HG03103 (cell line): ENCODE measurements around the gene OPCML.

Experiments
- ATAC-seq: cut with Tn5 transposase; IDR thresholded peaks from one replicate; pipeline ENCODE4 v1.9.1; 2021; ENCODE audit warnings: low read depth; ENCODE audit not compliant: unreplicated experiment

OPCML gene

DNA sequence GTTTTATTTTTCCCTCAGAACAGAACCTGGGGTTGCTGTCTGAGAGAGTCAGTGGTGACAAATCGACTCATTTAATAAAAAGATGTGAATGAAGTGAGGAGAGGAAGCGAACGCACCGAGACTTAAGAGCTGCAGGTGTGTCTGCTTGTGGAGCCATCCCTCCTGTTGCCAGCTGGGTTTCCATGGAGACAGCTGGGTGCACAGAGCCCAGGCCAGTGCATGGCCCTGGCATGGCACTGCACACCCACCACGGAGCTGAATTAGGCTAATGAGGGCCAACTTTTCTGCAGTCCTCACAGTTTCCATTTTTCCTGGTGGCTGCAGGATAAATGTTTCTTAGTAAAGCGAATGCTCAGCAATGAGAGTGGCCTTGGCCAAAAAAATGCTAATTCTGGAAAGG is 750.2 kb downstream of the OPCML start:
- no peak for ATAC-seq

DNA sequence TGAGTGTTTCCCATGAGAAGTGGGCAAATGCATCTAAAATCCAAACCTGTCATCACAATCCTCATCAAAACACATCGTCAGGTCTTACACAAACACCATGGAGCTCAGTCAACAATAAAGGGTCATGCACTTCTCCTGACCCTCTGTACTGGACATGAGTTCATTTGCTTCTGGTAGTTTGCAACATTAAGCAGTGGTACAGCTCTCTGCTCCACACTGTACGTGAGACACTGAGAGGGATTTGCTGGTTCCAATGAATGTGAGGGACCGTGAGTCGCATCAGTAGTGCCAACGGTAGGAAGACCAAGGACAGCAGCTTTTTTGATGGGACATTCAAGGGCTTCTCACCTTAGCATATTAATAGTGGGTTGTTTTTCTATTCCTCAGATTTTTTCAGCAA is 752.3 kb downstream of the OPCML start:
- no peak for ATAC-seq

DNA sequence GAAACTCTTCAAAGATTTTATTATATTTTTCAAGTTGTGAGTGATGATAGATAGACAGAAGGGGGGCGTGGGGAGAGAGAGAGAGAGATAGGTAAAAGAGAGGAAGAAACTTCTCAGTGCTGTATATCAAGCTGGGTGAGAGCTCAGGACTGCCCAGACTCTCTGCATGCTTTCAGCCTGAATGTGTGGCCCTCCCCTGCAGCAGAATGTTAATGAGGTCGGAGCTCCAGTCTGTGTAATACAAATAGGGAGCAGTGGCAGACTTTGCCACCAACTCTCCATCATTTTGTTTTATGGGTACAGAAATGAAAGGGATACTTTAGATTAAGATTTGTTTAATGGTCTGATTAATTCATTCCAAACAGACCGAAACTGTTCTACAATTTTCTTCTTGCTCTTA is 752.8 kb downstream of the OPCML start:
- no peak for ATAC-seq

DNA sequence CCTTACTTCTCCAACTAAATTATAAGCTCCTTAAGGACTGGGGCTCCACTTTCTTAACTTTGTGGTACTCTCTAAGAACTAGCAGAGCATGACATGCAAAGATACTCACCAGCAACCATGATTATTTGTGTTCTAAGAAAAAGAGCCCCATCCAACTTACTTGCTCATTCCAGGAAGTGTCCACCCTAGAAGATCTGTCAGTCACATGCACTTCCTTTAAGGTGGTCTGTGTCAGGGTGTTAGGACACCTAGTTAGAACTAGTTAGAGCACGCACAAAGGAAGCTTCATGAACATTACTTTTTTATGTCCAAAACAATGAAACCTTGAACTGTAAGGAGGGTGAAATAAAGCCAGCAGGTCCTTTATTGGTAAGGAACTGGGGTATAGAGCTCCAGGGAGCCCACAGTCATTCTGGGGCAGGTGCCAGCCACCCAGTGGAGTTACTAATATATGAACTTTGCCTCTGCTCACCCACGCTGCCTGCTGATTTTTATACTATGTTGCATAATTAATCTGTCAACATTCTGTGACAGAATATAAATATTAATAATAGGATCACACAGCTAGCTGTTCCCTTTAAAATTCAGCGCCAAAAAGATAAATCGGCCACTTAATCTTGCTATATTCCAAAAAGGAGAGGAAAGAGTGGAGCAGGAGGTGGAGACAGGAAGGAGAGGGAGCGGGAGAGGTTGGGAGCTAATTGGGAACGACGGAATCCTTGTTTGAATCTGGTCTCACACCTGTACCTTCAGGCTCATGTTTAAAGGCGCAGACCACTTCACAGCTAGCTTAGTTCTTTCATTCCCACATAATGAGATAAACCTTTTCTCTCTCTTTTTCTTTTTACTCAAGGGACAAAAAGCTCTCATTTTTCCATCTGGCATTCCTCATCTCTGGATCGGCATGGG is 755.0 kb downstream of the OPCML start:
- no peak for ATAC-seq

DNA sequence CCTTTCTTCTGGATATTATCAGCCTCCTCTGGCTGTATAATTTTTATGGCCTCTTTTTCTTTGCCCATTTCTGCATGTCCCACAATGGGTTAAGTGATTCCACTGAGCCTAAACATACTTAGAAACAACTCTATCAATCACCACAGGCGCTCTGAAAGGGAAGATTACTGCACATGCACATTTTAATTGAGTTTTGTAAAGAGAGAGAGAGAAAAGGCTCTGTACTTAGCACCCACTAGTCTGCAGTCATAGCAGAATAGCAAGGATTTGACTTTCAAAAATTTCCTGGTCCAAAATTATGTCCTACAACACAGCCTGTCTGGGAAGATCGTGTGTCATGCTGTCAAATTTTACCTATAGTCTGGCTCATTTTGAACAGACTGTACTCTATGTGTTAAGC is 758.5 kb downstream of the OPCML start:
- no peak for ATAC-seq

DNA sequence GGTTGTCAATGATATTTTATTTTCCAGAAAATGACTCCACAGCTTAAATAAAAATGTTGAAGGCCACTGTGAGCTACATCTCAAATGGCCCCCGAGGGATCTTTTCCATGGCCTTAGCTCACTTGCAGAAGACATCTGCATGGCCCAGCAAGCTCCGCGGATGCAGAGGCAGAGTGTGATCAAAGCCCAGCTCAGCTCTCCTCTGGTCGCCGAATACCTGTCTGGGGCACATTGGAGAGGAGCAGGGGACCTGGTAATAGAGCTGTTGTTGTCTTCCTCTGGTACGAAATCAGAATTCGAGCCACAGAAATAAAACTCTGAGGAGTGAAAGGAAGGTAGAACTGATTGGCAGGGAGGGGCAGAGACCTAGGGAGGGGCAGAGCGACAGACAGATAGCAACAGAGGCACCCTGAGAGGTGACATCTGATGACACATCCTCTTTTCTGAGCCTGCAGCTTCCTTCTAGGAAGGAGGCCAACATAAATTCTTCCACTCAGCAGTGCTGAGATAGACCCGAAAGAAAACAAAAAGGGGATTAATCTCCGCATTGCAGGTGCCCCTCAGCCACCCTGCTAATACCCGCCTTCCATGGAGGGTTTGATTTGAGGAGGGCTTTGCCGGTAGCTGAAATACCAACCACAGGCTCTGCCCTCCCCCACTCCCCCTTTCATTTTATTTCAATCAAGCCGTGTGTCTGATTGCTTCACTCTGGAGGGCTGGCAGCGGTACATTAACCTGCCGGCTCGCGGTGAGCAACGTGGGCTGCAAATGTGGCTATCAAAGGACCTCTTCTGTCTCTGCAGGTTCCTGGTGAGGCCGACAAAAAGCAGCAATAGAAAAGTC is 759.4 kb downstream of the OPCML start:
- ATAC-seq = no peak

DNA sequence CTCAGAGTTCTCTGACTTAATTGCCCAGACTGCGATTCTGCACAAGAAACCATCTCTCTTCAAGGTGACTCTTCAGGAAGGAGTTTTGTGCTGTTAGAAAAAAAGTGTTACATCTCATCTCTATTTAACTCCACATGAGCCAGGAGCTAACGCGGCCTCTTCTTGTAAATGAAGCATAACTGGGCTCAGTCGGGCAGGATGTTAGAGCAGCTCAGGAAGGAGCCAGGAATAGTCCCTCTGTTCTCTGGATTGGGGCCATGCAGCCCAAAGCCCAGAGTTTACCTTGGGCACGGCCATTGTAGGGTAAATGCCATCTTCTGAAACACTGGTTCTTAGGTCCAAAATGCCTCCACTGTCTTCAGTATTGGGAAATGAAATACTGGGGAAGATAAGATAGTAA is 760.6 kb downstream of the OPCML start:
- ATAC-seq = no peak

DNA sequence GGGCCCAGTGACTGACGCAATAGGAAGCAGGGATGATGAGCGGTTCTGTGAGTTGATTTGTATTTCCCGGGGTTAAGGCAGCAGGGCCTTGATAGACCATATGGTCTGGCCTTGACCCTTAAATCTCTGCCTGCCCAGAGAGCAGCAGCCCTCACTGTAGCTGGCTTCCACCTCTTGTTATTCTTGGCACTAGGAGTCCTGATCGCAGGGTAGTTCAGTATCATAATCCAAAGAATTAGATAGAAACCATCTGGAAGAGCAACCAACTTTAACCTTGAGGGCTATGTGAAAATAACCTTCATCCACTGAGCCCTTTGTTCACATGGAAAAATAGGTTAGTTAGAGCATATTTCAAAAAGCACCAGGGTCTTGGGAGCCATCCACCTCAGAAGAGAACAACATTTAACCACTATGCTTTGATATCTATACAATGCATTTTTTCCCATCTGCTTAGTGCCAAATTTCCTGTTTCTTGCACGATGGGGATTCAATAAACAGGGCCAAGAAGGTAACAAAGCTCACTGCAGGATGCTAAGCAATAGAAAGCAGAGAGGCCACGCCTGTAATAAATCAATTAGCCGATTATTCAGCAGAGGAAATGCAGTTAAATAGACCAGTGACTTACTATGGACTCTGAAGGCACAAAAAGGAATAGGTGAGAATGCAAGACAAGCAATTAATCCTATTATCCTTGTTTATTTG is 761.3 kb downstream of the OPCML start:
- no peak for ATAC-seq

DNA sequence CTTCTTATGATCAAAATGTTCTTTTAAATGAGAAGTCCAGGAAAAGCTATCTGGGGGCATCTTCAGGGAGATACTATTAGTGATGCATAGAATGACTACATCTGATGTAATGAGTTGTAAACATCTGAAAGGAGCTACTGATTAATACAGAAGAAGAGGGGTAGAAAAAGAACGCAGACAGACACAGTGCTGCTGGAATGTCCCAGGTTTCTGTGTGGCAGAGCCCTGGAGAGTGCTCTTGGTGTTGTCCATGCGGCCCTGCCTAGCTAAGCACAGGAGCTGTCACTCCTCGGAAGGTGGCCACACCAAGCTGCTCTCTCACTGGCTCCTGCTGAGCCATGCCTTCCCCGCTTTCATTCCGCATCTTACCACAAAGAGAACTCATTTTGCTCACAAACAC is 768.8 kb downstream of the OPCML start:
- no peak for ATAC-seq

DNA sequence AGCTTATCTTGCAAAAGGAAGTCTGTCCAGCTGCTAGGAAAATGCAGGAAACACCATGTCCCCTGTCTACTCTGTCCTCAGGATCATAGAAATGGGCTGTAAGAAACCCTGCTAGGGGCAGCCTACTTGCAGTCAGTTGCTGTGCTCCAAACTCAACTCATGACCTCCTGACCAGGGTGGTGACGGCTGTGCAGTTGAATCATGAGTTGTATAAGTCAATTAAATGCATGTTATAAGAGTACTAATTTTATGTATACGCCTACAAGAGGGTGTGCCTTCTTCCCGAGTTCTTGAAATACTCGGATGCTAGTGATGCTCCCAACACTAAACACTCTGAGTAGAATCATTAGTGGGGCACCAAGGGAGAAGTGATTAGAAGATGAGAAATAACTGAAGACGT is 776.4 kb downstream of the OPCML start:
- no peak for ATAC-seq

DNA sequence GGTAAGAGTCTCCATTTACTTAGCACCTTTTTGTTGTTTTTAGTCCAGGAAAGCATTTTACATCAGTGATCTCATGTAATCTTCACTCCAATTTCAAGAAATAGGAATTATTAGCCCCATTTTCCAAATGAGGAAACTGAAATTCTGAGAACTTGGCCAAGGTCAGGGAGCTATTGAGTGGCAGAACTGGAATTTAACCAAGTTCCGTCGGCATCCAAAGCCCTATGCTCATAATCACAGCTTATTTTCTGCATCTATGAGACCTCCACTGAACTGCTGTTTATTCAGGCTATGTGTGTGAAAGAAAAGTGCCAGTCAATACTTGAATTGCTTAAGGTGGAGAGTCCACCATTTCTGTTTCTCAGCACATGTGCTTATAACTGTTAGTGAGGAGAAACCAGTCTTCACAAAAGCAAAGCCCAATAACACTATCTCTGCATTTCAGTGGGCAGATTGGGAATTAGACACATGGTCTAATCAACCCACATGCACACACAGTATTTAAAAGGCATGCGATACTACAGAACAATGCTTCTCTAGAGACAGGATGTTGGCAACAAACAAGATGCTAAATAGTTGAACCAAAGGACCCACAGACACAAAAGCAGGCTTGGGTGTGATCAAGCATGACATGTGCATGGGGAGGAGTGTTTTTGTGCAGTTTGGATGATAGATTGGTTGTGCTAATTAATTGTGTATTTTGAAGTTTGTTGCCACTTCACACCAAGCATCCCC is 780.6 kb downstream of the OPCML start:
- no peak for ATAC-seq

DNA sequence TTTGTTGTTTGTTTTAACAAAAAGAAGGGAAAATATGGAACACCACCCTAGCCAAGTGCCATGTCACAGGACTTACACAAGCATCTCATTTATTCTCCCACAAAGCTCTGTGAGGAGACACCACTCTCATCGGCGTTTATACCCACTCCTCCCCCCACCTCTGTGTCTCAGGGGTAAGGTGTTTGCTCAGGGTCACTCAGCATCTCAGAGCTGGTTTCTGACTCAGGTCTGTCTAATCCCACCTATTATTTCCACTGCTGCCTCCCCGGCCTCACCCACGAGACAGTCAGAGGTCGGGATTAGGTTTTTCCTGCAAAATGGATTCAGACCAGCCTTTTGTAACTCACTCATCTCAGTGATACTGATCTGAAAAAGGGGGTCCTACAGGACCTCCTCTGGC is 786.0 kb downstream of the OPCML start:
- no peak for ATAC-seq

DNA sequence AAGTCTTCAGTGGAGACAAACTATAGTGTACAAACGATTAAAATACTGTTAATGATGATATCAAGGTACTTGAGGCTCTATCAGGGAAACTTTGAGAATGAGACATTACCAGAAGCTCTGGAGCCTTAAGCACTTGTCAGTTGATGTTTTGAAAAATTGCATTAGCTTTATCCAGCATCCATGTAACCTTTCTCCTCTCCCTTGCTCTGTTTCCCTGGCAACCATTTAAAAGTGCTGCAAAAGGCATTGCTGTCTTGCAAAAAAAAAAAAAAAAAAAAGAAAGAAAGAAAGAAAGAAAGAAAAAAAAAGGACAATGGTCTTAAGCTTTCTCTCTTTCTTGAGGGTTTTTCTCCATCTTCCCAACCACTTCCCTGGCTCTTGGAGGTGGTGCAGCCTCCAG is 787.0 kb downstream of the OPCML start:
- ATAC-seq = no peak

DNA sequence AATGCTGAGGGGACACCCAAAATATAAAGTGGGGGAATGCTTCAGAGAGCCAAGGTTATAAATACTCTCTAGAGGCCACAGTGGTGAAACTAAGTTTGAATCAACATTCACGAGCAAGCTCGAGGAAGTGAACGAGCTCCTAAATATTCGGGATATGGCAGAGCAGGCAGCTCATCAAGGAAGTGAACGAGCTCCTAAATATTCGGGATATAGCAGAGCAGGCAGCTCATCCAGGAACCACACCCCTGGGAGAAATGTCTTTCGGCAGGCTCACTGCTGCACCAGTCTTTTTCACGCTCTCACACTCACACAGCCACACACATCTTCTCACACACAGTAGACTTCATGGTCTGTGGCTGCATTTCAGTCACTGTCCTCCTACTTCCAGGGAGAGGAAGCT is 787.5 kb downstream of the OPCML start:
- no peak for ATAC-seq

DNA sequence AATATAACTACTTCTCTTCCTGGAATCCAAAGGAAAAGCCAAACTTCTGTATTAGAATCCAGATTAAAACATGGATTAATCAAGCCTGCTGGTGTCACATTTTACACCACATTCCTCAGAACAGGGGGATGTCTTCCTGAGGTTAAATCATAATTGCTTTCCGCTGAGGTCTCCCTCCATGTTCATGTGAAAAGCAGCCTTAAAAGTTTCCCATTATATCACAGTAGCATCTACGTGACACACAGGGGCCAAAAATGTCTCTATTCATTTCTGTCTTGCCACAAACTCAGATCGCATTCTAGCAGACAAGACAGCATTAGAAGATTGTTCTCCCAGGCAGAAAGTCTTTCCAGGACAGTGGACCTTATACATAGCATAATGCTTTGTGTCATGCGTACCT is 788.7 kb downstream of the OPCML start:
- no peak for ATAC-seq

DNA sequence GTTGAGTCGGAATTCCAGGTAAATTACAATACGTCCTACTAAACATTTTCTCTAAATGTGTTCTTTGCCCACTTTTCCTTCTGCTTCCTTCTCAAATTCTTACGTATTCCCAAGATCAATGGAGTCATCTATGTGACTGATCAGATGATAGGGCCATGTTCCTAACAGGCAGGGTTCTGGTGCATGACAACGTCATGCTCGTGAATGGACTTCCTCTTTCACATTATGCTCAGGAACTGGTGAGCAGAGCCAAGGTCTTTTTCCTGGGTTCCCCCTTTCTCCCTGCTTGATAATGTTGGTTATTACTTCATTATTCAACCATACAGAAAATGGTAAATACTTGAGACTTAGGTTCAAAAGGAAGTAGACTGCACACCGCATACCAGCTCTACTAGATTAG is 789.4 kb downstream of the OPCML start:
- ATAC-seq = no peak

DNA sequence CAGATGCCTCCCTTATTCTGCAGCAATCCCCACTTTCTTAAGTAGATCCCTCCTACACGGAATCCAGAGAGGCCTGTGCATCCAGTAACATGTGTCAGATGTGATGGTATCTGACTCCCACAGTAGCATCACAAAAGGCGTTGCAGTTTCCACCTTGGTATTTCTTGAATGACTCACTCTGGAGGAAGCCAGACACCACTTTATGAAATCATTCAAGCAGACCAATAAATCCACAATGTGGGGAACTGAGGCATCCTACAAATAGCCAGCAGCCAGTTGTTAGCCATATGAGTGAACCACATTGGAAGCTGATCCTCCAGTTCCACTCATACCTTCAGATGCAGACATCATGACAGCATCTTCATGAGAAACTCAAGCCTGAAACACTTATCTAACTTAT is 798.1 kb downstream of the OPCML start:
- no peak for ATAC-seq

DNA sequence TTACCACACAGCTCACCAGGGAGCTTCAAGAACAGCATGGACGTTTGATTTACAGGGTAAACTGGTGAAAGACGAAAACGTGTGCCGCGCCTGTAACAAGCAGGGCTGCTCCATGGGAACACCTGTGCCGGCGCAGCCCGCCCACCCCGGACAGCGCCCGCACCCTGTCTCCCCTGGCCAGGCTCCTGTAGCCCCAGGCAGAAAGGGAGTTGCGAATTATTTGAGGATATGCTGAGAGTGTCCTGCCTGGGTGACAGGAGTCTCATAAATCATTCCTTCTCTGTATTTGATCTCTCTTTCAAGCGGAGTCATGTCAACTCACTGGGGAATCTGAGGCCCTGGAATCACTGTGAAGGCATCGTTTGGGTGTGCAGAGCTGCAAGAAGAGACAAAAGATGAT is 804.3 kb downstream of the OPCML start:
- ATAC-seq = no peak

DNA sequence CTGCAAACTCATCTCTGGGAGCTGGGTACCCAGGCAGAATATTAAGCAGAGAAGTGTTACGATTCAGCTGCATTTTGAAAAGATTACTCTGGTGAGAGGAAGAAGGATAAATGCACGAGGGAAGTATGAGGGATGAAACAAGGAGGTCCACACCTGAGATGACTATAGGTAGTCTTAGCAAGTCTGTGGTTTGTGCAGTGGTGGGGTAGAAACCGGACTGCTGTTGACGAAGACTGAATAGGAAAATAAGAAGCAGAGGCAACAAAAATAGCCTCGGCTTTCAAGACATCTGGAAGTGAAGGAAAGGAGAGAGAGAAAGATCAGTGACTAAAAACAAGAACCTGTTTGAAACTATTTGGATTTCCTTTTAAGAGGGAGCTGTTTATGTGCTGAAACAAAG is 810.8 kb downstream of the OPCML start:
- ATAC-seq = no peak

DNA sequence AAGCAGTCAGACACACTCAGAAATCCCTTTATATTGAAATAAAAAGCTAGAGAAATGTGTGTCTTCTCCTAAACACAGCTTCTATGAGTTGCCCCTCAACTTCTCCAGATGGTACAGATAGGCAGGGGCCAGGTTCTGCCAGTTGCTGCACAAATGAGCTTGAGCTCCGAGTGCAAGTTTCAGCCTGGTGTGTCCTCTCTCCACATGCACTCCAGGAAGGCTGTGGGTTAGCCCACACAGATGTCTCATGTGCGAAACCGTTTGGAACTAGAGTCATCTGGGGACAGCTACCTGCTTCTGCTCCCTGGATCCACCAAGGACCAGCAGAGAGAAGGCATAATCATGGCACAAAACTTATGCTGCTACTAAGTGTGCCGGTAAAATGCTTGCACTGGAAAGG is 812.6 kb downstream of the OPCML start:
- ATAC-seq = no peak
